ENCODE measurements around the gene KCNQ1.

Gene KCNQ1

DNA sequence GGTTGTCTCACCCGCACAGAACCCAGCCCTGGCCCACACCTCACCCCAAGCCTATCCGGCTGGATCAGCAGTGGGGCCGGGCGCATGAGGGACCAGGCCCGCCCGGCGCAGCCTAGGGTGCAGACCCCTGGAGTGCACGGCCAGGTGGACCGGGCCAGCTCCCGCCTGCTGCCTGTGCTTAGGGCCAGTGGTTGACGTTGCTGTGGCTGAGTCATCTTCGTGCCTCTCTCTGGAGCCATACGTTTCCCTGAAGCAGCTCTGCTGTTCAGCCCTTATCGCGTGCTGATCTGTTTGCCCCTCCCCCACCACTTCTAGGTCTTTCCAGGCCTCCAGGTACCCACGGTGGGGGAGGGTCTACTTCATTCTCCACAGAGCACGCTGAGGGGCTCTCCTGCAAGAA lies 401.2 kb downstream of the KCNQ1 start:
- no peak for DNase-seq (ENCODE audit: low read depth in 1 of 2, low spot score in 1 of 2)

DNA sequence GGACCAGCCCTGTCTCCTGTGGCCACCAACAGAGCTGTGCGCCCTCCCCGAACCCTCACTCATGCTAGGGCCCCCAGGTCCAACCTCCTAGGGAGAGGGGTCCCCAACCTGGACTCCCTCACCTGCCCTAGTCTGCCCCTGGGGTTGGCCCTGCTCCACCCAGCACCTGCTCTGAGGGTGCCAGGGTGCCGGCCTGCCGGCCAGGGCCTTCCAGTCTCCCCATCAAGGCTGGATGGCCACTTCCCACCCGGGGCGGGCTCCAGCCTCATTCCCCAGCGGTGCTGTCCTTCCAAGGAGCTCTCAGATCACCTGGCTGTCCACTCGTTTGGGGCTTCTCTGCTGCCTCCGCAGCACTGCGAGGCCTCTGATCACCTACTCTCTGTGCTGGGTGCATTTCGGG lies 401.7 kb downstream of the KCNQ1 start:
- DNase-seq (ENCODE audit: low read depth in 1 of 2, low spot score in 1 of 2): no peak

DNA sequence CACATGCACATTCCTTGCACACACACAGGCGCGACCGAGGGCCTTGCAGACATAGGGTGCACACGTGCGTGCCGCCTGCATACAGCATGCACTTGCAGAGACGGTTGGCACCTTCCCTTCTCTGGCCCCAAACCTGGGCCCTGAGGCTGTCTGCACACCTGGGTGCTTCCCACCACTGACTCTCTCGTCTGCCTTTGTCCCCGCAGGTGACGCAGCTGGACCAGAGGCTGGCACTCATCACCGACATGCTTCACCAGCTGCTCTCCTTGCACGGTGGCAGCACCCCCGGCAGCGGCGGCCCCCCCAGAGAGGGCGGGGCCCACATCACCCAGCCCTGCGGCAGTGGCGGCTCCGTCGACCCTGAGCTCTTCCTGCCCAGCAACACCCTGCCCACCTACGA lies 402.8 kb downstream of the KCNQ1 start:
- no peak for DNase-seq (ENCODE audit: low read depth in 1 of 2, low spot score in 1 of 2)

DNA sequence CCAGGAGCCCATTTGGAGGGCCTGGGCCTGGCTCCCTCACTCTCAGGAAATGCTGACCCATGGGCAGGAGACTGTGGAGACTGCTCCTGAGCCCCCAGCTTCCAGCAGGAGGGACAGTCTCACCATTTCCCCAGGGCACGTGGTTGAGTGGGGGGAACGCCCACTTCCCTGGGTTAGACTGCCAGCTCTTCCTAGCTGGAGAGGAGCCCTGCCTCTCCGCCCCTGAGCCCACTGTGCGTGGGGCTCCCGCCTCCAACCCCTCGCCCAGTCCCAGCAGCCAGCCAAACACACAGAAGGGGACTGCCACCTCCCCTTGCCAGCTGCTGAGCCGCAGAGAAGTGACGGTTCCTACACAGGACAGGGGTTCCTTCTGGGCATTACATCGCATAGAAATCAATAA lies 403.7 kb downstream of the KCNQ1 start:
- DNase-seq (ENCODE audit: low read depth in 1 of 2, low spot score in 1 of 2): no peak

DNA sequence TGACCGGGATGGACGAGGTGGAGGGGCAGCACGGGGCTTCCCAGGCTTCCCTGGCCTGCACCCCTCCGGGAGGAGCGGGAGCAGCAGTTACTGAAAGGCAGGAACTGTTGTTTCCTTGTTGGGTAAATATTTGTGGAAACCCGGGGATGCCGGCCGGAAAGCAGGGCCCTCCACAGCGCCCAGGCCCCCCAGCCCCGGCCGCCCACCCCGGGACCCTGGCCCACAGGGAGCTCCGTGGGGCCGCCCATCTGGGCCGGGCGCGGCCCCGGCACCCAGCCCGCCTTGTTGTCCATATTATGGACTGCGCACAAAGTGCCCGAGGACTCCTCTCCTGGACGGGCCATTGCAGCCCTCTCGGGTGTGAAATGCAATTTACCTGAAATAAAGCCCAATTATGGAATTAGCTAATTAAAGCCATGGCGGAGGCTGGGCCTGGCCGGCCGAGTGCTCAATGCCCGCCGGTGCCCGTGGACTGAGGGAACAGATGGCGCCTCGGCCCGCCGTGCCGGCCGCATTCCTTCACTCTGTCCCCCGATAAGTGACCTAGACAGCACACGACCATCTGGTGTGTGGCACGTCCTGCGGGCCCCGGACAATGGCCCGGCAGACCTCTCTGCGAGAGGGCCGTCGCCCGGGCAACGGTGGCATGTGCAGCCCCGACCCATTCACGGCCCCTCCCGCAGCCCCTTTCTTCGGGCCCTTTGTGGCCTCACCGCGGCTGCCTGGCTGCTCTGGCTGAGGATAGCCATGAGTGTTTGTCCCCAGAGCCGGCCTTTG lies 405.4 kb downstream of the KCNQ1 start:
- DNase-seq (ENCODE audit: low read depth in 1 of 2, low spot score in 1 of 2): no peak

DNA sequence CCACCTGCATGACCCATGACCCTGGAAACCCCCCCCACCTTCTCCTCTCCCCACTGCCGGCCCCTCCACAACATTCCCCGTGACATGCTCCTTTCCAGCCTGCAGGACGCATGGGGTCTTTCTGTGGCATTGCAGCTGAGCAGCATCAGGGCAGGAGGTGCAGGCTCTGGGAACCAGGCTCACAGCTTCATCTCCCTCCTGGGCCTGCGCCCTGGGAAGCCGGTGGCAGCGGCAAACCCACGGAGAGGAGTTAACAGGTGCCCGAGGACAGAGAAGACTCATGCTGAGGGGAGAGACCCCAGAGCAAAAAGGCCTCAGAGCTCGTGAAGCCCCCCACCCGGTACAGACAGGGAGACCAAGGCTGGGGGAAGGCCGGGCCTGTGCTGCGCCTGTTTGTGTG lies 408.6 kb downstream of the KCNQ1 start:
- no peak for DNase-seq (ENCODE audit: low read depth in 1 of 2, low spot score in 1 of 2)

DNA sequence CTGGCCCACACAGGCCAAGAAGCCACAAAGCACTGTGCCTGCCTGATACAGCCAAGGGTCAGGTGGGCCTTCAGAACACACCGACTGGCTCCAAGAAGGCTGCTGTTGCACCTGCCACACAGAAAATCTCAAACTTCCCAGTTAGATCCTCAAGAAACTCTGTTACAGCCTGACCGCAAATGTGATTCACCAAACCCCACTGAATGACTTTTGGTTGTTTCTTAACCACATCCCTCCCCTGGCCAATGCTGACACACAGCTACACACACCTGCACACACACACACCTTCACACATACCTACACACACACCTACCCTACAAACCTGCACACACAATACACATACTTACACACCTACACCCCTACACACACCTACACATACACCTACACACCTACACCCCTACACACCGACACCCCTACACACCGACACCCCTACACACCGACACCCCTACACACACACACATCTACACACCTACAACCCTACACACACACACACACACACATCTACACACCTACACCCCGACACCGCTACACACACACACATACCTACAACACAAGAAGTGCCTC lies 409.3 kb downstream of the KCNQ1 start:
- no peak for DNase-seq (ENCODE audit: low read depth in 1 of 2, low spot score in 1 of 2)

DNA sequence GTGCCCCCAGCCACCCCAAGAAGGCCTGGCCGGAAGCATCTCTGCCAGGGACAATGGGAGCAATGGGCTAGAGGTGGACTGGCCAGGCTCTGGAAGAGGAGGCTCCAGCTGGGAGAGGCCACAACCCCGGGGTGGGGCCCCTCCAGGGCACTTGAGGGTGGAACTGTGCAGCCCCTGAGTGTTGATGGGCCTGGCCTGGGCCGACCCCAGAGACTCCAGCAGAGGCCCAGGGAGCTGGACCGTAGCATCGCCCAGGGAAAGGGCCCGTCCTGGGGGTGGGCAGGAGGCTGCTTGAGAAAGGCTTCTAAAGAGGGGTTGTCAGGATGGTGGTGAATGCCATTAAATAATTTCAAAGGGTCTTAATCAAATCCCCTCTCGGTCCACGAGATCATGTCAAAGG lies 410.4 kb downstream of the KCNQ1 start:
- DNase-seq (ENCODE audit: low read depth in 1 of 2, low spot score in 1 of 2): no peak

DNA sequence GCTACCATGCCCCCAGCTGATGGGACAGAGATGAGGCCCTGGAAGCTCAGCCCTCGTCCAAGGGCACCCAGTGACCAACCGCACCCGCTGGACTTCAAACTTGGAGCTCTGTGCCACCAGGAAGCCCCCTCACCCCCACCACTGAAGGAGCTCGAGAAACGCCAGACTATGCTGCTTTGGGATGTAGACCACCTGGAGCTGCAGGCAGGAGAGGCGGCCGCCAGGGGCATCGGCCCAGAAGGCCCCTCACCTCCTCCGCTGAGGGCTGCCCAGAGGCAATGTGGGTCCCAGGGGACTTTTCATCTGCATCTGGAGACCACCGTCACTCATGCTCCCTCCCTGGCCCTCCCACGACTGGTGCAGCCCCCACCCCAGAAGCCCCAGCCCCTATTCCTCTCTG lies 412.5 kb downstream of the KCNQ1 start:
- no peak for DNase-seq (ENCODE audit: low read depth in 1 of 2, low spot score in 1 of 2)

DNA sequence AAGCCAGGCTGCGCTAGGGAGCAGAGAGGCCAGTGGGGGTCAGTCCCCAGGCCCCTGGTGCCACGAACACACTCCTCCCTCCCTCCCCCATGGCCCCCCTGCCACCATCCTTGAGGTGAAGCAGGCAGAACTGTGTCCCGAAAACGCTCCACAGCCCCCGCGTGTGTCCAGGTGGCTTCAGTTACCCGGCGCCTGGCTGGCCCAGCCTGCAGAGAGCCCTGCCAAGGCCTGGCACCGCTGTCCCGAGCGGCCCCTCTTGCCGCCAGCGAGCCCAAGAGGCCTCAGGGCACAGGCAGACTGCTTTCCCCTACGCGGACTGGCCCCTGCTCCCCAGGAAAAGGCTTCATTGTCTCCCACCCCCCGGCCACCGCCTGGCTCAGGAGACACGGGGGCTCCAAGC lies 413.1 kb downstream of the KCNQ1 start:
- DNase-seq (ENCODE audit: low read depth in 1 of 2, low spot score in 1 of 2): no peak

DNA sequence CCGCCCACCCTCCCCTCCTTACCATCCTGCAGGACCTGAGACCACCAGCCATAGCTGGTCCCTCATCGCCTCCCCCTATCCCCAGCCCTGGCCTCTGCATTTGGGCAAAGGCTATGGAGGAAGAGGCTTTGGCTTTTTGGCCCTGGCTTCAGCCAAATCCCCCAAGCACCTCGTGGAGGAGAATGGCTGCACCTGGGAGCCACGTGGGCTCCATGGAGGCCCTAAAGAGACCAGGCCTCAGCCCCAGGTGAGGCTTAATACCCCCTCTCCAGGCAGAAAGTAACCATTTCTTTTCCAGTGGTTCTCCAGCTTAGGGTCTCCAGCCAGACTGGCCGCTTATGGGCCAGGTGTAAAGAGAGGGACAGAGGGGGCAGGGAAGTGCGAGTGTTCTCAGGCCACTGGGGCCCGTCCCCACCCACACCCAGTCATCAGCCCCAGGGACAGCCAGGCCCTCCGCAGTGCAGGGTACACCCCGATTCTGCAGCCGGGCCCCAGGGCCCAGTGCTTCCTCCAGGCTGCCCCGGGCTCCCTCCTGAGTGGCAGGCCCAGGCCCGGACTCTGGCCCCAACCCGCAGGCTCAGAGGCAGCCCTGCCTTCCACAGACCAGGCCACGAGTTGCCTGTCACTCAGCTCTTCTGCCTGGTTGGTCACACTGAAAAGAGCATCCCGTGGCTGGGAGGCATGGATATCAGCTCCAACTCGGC lies 414.3 kb downstream of the KCNQ1 start:
- DNase-seq (ENCODE audit: low read depth in 1 of 2, low spot score in 1 of 2): no peak

DNA sequence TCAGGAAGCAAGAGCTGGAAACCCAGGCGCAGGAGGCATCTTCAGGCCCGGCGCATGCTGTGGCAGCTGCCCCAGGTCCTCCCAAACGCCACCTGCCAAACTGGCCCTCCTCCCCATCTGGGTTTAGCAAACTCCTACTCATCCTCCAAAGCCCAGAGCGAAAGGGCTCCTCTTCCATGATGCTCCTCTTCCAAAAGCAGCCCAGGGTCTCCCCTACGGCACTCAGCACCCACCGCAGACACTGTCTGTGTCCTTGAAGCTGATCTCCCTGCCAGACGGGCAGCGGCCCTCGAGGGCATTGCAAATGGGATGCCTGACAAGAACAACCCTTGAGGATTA lies 414.9 kb downstream of the KCNQ1 start:
- no peak for DNase-seq (ENCODE audit: low read depth in 1 of 2, low spot score in 1 of 2)

DNA sequence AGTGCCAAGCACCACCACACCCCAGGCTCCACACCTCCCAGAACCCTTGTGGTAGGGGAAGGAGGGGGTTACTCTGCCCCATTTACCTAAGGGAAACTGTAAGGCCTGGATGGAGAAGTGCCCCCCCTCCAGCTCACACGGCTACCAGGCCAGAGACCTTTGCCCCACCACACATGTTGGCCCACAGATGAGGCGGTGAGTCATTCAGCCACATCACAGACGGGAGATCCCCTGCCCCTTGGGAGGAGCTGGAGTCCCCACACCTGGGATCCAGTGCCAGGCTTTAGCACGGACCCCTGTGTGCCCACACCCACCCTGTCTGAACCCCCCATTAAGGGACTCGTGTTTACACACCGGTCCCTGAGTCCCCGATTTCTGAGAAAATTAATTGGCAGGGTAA lies 415.8 kb downstream of the KCNQ1 start:
- no peak for DNase-seq (ENCODE audit: low read depth in 1 of 2, low spot score in 1 of 2)

DNA sequence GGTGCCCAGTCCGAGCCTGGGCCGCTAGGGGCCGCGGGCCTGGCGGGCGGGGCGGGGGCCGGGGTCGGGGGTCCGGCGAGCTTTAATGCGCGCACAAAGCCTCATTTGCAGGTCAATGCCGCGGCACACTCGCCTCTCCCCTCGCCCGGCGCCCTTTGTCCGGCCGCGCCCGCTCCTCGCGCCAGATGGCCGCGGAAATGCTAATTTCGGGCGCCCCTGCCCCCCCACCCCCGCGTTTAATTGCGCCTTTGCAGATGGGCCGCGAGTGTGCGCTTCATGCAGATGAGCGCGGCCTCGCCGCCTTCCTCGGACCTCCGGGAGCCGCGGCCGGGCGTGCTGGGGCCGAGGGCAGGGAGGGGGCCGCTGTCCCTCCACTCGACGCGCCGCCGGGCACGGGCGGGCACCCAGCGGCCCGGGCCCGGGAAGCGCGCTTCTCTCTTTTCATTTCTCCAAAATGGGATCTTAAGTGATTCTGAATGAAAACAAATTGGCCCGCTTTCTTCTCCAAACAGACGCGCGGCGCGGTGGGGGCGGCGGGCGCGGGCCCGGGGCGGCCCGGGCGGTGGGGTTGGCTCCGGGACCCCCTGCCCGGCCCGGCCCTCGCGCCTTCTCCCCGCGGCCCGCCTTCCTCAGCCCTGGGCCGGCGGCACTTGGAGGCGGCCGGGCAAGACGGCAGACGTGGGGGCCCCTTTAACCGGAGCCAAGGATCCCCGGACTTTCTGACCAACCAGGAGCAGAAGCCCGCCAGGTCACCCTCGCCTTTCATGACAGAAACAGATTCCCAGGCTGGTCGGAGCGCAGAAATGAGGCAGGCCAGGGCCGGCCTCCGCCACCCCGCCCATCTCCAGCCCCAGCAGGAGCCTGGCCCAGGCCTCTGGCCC lies 417.8 kb downstream of the KCNQ1 start:
- DNase-seq (ENCODE audit: low read depth in 1 of 2, low spot score in 1 of 2): no peak

DNA sequence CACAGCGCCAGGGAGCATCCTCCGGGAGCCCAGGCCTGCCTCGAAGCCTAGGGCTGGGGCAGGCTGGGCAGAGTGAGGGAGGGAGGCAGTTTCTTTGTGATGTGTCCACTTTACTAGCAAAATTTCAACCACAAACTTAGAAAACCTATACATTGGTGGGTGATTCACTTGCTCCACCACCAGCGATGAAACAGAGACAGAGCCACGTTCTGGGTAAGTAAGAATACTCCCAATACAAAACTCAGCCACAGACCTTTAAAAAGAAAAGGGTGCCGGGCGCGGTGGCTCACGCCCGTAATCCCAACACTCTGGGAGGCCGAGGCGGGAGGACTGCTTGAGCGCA lies 418.4 kb downstream of the KCNQ1 start:
- no peak for DNase-seq (ENCODE audit: low read depth in 1 of 2, low spot score in 1 of 2)

DNA sequence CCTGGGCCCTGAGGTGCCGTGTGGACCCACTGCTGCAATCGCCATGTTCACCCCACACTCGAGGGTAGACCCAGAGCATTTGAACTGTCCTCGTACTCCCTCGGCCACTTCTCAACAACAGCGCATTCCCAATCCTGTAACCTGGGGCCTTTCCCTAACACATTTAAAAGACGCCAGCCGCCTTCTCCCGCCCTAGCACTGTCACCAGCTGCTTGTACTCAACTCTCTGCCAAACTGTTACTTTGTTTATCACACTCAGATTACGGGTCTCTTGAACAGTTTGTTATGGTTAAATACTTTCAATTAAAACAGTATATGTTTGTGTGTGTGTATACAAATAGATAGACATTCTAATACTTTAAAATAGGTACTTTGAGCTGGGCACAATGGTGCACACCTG lies 420.1 kb downstream of the KCNQ1 start:
- DNase-seq (ENCODE audit: low read depth in 1 of 2, low spot score in 1 of 2): no peak

DNA sequence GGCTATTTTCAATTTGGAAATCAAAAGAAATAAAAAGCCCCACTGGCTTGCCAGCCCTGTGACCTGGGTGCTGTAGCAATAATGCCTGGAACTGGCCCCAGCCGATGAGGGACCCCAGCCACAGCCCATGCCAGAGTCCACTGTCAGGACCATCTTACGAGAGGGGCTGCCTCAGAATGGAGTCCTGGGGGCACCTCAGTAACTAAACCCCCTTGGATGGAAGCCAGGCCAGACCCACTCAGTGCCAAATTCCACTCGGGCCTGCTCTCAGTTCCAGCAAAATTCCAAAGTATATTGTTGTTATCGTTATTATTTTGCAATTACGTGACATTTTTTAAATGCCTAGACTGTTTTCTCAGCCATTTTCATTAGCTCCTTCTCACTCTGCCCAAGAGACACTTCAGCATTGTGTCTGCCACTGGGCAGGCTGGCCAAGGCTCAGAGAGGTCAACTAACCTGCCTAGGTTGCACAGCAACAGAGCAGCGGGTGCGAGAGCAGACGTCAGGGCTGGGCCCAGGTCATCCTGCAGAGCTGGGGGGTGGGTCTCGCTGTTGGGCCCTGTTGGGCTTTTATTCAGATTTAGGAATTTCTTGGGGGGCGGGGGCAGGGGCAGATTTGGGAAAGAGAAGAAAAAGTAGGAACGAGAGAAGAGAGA lies 421.2 kb downstream of the KCNQ1 start:
- no peak for DNase-seq (ENCODE audit: low read depth in 1 of 2, low spot score in 1 of 2)

DNA sequence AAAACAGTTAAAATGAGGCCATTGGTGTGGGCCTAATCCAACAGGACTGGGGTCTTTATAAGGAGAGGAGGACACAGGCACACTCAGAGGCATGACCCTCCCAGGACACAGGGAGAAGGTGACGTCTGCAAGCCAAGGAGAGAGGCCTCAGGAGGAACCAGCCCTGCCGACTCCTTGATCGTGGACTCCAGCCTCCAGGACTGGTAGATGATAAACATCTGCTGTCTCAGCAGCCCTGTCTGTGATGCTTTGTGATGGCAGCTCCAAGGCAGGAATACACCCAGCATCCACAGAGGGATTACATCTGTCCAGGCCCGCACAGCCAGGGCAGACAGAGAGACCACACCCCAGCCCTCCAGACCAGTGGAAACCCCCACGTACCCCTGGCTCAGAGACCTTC lies 422.3 kb downstream of the KCNQ1 start:
- no peak for DNase-seq (ENCODE audit: low read depth in 1 of 2, low spot score in 1 of 2)

DNA sequence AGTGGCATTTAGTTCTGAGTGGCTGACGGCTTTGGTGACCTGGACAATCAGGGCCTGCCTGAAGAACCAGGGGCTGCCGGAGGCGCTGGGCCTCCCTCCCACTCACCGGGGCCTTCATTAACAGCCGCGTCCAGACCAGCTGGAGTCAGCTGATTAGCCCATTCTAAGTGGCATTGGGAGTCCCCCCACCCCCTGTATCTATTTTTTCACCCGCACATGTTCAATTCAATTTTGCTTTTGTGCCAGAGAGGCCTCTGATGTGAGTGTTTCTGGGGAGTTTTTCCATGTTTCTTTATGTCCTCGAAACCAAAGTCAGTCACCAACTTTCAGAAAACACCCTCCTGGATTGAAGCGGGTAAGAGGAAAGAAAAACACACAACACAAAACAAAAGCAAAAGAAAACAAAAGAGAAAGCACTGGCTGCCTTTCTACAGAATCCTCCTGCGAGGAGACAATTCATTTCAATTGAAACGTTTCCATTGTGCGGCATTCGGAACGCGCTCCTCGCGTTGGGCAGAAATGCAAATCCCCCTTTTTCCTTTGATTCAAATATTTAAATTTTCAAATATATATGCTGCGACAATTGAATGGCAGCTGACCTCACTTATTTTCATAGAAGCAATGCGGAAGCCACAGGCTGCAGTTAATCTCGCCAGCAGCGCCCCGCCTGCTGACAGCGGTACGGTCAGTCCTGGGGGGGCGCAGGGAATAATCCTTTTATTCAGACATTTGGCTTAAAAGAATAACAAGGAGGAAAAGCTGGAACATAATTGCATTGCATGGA lies 423.1 kb downstream of the KCNQ1 start:
- no peak for DNase-seq (ENCODE audit: low read depth in 1 of 2, low spot score in 1 of 2)

DNA sequence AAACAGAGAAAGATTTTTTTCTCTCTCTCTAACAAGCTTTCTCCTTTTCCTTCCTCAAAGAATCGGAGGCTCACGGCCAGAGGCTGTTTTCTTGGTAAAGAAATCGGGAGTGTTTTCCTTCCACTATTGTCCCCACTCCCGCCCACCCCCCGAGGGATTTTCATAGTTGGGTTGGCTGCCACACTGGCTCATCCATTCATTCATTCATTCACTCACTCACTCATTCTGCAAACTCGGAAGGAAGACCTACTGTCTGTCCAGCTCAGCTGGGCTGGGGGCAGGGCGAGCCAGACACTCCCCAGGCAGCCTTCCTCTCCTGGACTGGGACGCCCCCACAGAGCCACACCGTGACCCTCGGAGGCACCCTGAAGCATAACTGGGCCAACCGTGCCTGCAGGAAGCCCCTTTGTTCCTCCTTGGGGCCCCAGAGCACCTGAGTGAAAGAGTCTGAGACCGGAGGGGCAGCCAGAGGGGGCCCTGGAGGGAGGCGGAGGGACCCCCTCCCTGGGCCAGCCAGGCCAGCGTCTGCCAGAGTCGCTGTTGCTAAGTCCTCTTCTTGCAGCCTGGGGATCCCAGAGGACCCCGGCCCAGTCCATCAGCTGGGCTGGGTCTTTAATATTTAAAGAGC lies 423.8 kb downstream of the KCNQ1 start:
- no peak for DNase-seq (ENCODE audit: low read depth in 1 of 2, low spot score in 1 of 2)
